ENCODE data around the gene CYB561. TPM values are rescaled to one million over a fixed set of nuclear protein-coding genes. Genes with fewer than 3 reads are reported as not detected.

CYB561 gene
- total RNA-seq, 2 experiments from 2014 or later: 29.1 to 32.0 TPM

GRCh38 chr17:63395075-63395805 lies 50.9 kb downstream of the CYB561 start:
- DNase-seq (no peak), ATAC-seq (ENCODE audit: low read depth) (no peak)
- Mint-ChIP-seq H3K27me3 (no peaks in the 10 kb centered on the region), H3K9me3 (no peaks in the 10 kb centered on the region), H3K4me3 (no peak overlapping the region), H3K36me3 (peaks cover 1% of the 10 kb centered on the region), H3K27ac (no peak overlapping the region), H3K4me1 (peaks cover 3% of the 10 kb centered on the region)
- POLR2A ChIA-PET: no interaction called here

GRCh38 chr17:63390090-63390489 lies 56.0 kb downstream of the CYB561 start:
- no peaks in the 10 kb centered on the region for H3K27me3 Mint-ChIP-seq
- H3K4me1 Mint-ChIP-seq: no peaks in the 10 kb centered on the region
- no peak overlapping the region for H3K4me3 Mint-ChIP-seq
- no peaks in the 10 kb centered on the region for H3K36me3 Mint-ChIP-seq
- ATAC-seq (ENCODE audit: low read depth): no peak
- POLR2A ChIA-PET: no interaction called here
- DNase-seq: no peak
- H3K27ac Mint-ChIP-seq: no peak overlapping the region
- H3K9me3 Mint-ChIP-seq: no peaks in the 10 kb centered on the region

- no peaks in the 10 kb centered on the region for H3K27me3 Mint-ChIP-seq
- ATAC-seq (ENCODE audit: low read depth) (no peak), DNase-seq (no peak)
- no peak overlapping the region for H3K27ac Mint-ChIP-seq
- H3K36me3 Mint-ChIP-seq: no peaks in the 10 kb centered on the region
- POLR2A ChIA-PET: no interaction called here
- H3K4me3 Mint-ChIP-seq: no peak overlapping the region
- H3K4me1 Mint-ChIP-seq: no peaks in the 10 kb centered on the region
- no peaks in the 10 kb centered on the region for H3K9me3 Mint-ChIP-seq
Observed at GRCh38 chr17:63387656-63388340, 58.3 kb downstream of the CYB561 start.

- H3K9me3 Mint-ChIP-seq: peaks cover 2% of the 10 kb centered on the region
- ATAC-seq (ENCODE audit: low read depth) (no peak), DNase-seq (no peak)
- H3K36me3 Mint-ChIP-seq: peaks cover 2% of the 10 kb centered on the region
- H3K27ac Mint-ChIP-seq: no peak overlapping the region
- no peak overlapping the region for H3K4me3 Mint-ChIP-seq
- no peaks in the 10 kb centered on the region for H3K4me1 Mint-ChIP-seq
- no peaks in the 10 kb centered on the region for H3K27me3 Mint-ChIP-seq
- POLR2A ChIA-PET: no interaction called here
Observed at GRCh38 chr17:63382826-63383225, 63.3 kb downstream of the CYB561 start.

Other genes starting within 250 kb of the CYB561 start
- gene ACE, start 30.8 kb upstream of the CYB561 start, total RNA-seq: 10 to 100 TPM; 18.2 to 19.3 TPM
- not detected for gene KCNH6, start 77.1 kb upstream of the CYB561 start, total RNA-seq
- 100 to 1,000 TPM; 113 TPM for gene DCAF7, start 104.2 kb upstream of the CYB561 start, total RNA-seq
- gene TACO1, start 154.6 kb upstream of the CYB561 start, total RNA-seq: 10 to 100 TPM; 19.3 to 24.8 TPM
- gene MAP3K3, start 176.1 kb upstream of the CYB561 start, total RNA-seq: 10 to 100 TPM; 49.0 to 51.2 TPM